Uterus (tissue), 2 donors: ENCODE data around the gene SEL1L3.

Experiments used
- CTCF ChIP-seq, 4 experiments: fragments of 200-600 bp in 2 of 4; fragments of 450-650 bp in 2 of 4; sonication (generic) in 2 of 4; IDR thresholded peaks; one replicate each; pipeline ENCODE4 v1.5.1; 2016 to 2019; ENCODE audit warnings: antibody characterized with exemption in 4 of 4, mild to moderate bottlenecking in 2 of 4, moderate library complexity in 1 of 4
- POLR2A ChIP-seq, 2 donors: fragments of 450-650 bp; IDR thresholded peaks; one replicate each; pipeline ENCODE4 v1.6.1; 2016; ENCODE audit warnings: antibody characterized with exemption in 2 of 2, mild to moderate bottlenecking in 1 of 2, moderate library complexity in 1 of 2

GRCh38 chr4:25783943-25784342 is 78.8 kb downstream of the SEL1L3 start:
- TF ChIP-seq POLR2A (IDR thresholded peaks at IDR 0.05): no peak
- no peak for TF ChIP-seq CTCF (IDR thresholded peaks at IDR 0.05)
